NT2/D1 (cell line): ENCODE data around the gene IL2RA.
"Not testable (repeated sequence)": the region's sequence is repeated elsewhere in the genome, so short reads cannot be mapped to it uniquely, and the experiment has no call there.

Source experiments
- DNase-seq: peaks from one replicate; pipeline ENCODE4 v3.0.0-alpha.2; 2011; ENCODE audit warnings: low read depth, low spot score
- H3K27me3 ChIP-seq: 2 replicates; pipeline ENCODE4 v1.6.0; 2011; ENCODE audit warnings: mild to moderate bottlenecking; ENCODE audit not compliant: insufficient read length, insufficient read depth
- H3K36me3 ChIP-seq: 2 replicates; pipeline ENCODE4 v1.6.1; 2011; ENCODE audit warnings: mild to moderate bottlenecking, low read length, mixed read lengths; ENCODE audit not compliant: insufficient read depth, insufficient read length
- H3K4me1 ChIP-seq: 2 replicates; pipeline ENCODE4 v1.5.1; 2011; ENCODE audit not compliant: insufficient read depth, insufficient read length
- H3K4me3 ChIP-seq: 2 replicates; pipeline ENCODE4 v1.5.1; 2011; ENCODE audit warnings: low read depth; ENCODE audit not compliant: insufficient read length
- H3K9ac ChIP-seq: 2 replicates; pipeline ENCODE4 v1.6.0; 2011; ENCODE audit warnings: low read depth; ENCODE audit not compliant: insufficient read length
- H3K9me3 ChIP-seq: 2 replicates; pipeline ENCODE4 v1.5.1; 2011; ENCODE audit warnings: mild to moderate bottlenecking, low read length; ENCODE audit not compliant: insufficient read depth
- SUZ12 ChIP-seq: IDR thresholded peaks from 2 replicates; pipeline ENCODE4 v1.6.1; 2011; ENCODE audit not compliant: insufficient read length, insufficient read depth; ENCODE audit errors: extremely low read depth
- YY1 ChIP-seq: IDR thresholded peaks from 2 replicates; pipeline ENCODE4 v1.6.1; 2011; ENCODE audit not compliant: insufficient read length, insufficient read depth
- ZNF274 ChIP-seq: IDR thresholded peaks from 2 replicates; pipeline ENCODE4 v1.6.1; 2011; ENCODE audit warnings: mild to moderate bottlenecking, low read depth, low read length

The IL2RA gene

DNA sequence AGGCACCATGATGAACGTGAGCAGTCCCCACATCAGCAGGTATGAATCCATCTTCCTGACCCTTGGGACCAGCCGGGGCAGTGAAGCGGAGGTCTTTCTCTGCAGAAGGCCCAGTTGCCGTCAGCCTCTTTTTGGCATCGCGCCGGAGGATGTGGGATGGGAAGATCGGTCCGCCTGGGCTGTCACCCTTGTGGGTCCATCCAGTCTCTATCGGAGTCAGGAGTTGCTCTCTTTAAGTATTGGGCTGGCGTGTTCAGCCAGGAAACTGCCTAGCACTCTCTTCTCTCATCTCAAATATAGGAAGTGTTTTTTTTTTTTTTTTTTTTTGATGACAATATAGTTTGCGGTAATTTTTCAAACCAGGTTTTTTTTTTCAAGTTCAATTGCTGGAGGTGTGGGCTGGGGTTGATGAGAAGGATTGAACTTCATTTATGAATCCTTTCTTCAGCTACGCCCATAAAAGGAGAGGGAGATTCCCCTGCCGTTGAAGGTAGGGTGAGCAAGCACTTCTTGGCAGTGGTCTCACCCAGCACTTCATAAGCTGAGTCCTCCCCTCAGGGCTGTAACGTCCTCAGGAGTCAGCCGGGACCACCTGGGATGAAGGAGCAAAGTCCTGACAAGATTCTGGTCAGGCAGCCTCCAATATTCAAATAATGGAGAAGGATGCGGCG lies at the start of gene IL2RA:
Gene IL2RA, minus strand, starts transcription at position 267 of the 671 bp plus-strand sequence. Its CDS starts 216 bp downstream, at position 51.
- Histone ChIP-seq H3K4me3 (no peak within 1 kb of the TSS), H3K27me3 (no peaks in the 10 kb centered on the region), H3K9me3 (no peaks in the 10 kb centered on the region), H3K9ac (no peak within 1 kb of the TSS), H3K4me1 (no peaks in the 10 kb centered on the region), H3K36me3 (peaks cover 2% of the 10 kb centered on the region)
- no peak for DNase-seq
- TF ChIP-seq ZNF274 (no peak), SUZ12 (no peak), YY1 (no peak)

DNA sequence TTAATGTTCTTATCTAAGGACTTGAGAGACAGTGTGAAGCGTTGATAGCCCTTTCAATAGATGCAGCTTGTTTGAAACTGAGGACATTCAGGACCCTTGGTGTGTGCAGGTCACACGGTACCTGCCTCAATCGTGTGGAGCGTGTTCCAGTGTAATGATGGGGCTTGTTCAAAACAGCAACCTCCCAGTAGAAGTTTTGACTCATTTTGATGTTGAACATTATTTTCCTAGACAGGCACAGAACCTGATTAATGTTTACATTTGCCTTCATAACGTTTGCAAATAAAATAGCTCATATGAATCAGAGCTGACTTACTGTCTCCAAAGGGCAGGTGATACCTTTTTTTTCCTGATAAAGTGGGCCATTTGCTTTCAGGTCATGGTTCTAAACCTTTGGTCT lies 48.0 kb upstream of the IL2RA start:
- Histone ChIP-seq H3K27me3 (no peaks in the 10 kb centered on the region), H3K4me1 (peaks cover 3% of the 10 kb centered on the region), H3K9me3 (no peaks in the 10 kb centered on the region), H3K9ac (no peak overlapping the region), H3K4me3 (no peak overlapping the region), H3K36me3 (peaks cover 93% of the 10 kb centered on the region)
- DNase-seq: no peak
- TF ChIP-seq ZNF274 (no peak), SUZ12 (no peak), YY1 (no peak)

DNA sequence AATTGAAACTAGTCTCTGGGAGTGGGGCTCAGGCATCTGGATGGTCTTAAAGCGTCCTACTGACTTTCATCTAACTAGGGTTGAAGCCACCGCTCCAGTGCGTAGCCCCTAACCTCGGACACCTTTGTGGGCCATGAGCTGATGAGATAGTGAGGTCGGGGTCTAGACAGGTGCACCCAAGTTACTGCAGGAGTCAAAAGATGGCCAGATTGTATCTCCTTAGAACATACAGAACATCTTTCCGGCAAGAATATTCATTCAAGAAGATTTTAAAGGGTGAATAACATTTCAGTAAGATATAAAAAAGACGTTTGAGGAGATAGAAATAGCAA lies 47.2 kb upstream of the IL2RA start:
- TF ChIP-seq SUZ12 (no peak), ZNF274 (no peak), YY1 (no peak)
- H3K9ac ChIP-seq: no peak overlapping the region

DNA sequence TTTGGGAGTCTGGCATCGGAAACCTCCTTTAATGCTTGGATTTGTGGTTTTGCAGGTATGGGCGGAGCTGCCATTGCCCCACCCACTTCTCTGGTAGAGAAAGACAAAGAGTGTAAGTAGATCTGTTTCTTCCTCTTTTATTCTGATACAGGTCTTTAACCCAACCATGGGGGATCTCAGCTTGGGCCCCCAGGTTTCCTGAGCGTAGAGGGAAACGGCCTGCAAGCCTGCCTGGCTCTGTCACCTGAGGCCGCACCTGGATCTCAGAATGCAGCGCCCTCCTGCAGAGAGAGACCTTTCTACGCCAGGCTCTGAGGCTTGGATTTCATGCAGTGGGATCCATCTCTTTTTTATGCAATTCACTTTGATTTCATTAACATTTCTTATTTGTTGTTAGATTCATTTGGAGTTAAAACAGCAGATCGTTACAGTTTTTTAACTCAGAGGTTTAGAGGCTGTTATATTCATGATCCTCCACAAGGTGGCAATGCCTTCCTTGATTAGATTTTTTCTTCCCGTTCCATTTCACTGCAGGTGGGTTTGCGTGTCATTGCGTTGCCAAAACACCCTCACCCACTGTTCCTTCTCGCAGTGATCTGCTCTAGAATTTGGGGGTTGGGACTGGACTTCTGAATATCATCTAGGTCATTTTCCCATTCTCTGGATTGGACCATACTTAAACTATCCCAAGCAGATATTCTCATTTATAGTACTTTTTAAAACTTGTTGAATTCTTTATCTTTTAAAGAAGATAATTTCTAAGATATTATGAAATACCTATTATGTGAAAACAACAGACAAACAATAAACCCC lies 46.7 kb upstream of the IL2RA start:
- DNase-seq: no peak
- peaks cover 86% of the 10 kb centered on the region for H3K36me3 ChIP-seq
- H3K27me3 ChIP-seq: no peaks in the 10 kb centered on the region
- TF ChIP-seq SUZ12 (no peak), ZNF274 (no peak), YY1 (no peak)
- no peaks in the 10 kb centered on the region for H3K9me3 ChIP-seq
- H3K9ac ChIP-seq: no peak overlapping the region
- peaks cover 3% of the 10 kb centered on the region for H3K4me1 ChIP-seq
- H3K4me3 ChIP-seq: no peak overlapping the region

More for the DNA sequence above, 47.2 kb upstream of the IL2RA start:
- DNase-seq: no peak
- H3K36me3 ChIP-seq: peaks cover 91% of the 10 kb centered on the region
- H3K4me3 ChIP-seq: no peak overlapping the region
- peaks cover 3% of the 10 kb centered on the region for H3K4me1 ChIP-seq
- no peaks in the 10 kb centered on the region for H3K27me3 ChIP-seq
- no peaks in the 10 kb centered on the region for H3K9me3 ChIP-seq

DNA sequence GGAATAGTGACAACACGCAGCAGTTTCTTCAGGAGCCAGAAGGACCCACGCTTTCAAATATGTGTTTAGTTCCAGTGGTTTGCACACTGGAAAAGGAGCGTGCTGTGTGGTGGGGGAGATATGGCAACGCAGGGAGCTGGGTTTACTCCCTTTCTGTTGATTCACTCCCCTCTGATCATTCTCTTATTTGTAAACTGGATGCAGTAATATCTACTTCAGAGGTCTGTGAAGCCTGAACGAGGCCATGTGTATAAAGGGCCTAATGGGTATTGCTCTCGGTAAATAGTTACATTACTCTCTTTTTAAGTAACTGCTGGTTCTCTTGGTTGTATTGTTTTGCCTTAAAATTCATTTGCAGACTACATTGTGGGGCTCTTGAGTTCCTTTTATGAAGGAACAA lies 45.9 kb upstream of the IL2RA start:
- peaks cover 3% of the 10 kb centered on the region for H3K4me1 ChIP-seq
- no peak overlapping the region for H3K9ac ChIP-seq
- H3K9me3 ChIP-seq: no peaks in the 10 kb centered on the region
- no peaks in the 10 kb centered on the region for H3K27me3 ChIP-seq
- DNase-seq: no peak
- no peak overlapping the region for H3K4me3 ChIP-seq
- TF ChIP-seq ZNF274 (no peak), SUZ12 (no peak), YY1 (no peak)
- H3K36me3 ChIP-seq: peaks cover 82% of the 10 kb centered on the region

DNA sequence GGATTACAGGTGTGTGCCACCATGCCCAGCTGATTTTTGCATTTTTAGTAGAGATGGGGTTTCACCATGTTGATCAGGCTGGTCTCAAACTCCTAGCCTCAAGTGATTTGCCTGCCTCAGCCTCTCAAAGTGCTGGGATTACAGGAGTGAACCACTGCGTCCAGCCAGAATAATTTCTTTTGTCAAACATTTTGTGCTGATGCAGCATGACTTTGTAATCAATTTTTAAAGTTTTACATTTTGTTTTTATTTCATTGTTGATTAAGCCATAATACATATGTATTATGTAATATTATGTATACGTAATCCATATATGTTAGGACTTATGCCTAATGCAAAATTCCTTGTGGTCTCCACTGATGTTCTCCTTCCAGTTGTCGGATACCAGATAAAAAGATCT lies 45.4 kb upstream of the IL2RA start:
- H3K36me3 ChIP-seq: peaks cover 81% of the 10 kb centered on the region
- H3K9me3 ChIP-seq, H3K4me1 ChIP-seq, H3K4me3 ChIP-seq, H3K27me3 ChIP-seq, DNase-seq, H3K9ac ChIP-seq: not testable (repeated sequence)

DNA sequence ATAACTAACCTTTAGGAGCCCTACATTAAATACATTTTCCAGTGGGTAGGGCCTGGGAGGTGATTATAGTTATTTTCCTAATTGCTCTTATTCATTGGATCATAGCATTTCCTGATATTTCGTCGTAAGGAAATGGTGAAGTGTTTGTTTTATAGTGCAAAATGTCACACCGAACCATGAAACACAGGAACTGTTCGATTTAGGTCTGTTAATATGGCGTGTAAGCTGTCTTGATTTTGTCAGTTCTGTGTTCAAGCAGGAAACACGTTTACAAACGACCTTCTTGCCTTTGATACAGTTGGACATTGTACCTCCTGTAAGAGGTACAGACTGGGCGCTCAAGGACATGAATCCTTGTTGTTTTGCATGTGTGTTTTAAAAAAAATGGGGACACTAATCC lies 41.4 kb upstream of the IL2RA start:
- Histone ChIP-seq H3K36me3 (peaks cover 80% of the 10 kb centered on the region), H3K4me1 (peaks cover 3% of the 10 kb centered on the region), H3K27me3 (no peaks in the 10 kb centered on the region), H3K4me3 (no peak overlapping the region), H3K9me3 (no peaks in the 10 kb centered on the region), H3K9ac (no peak overlapping the region)
- no peak for TF ChIP-seq ZNF274
- no peak for TF ChIP-seq YY1
- no peak for DNase-seq
